Fibroblast of pulmonary artery (primary cell): ENCODE results near the gene SMTN.

Experiments
- DNase-seq: peaks from one replicate; pipeline ENCODE4 v3.0.0-alpha.2; 2010; ENCODE audit warnings: low read depth
- H3K4me3 ChIP-seq: replicated peaks from 2 replicates; pipeline ENCODE4 v1.5.1; 2011; ENCODE audit warnings: low read depth, mild to moderate bottlenecking, control low read depth, low read length, moderate library complexity
- TF ChIP-seq, protein P1 (sequence below): IDR thresholded peaks from 2 replicates; pipeline ENCODE4 v1.5.1; 2011; ENCODE audit warnings: mild to moderate bottlenecking, control low read depth, low read length, inconsistent platforms; ENCODE audit errors: missing control alignments

The SMTN gene

DNA sequence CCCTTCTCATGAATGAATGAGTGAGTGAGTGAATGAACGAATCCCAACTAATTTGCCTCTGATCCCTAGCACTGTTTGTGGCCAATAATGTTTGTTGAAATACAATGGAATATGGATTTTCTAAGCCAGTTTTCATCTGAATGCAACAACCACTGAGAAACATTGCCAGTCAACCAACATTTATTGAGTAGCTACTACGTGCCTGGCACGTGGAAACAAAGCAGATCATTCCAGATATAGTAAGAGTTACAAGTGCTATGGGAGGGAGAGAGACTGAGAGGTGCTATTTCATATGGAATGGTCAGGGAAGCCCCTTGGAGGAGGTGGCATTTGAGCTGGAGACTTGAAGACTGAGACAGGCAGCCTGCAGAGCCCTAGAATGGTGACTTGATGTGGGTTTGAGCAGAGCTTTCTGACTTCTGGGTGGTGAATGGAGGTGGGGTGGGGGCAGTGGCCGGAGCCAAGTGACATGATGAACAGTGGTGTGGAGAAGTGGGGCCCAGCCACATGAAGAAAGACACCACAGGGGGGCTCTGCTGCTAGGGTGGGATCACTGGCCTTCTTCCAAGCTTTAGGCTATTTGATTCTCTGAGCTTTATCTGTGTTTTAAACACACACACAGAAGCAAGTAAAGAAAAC lies 35.1 kb upstream of the SMTN start:
- TF ChIP-seq, protein P1, sequence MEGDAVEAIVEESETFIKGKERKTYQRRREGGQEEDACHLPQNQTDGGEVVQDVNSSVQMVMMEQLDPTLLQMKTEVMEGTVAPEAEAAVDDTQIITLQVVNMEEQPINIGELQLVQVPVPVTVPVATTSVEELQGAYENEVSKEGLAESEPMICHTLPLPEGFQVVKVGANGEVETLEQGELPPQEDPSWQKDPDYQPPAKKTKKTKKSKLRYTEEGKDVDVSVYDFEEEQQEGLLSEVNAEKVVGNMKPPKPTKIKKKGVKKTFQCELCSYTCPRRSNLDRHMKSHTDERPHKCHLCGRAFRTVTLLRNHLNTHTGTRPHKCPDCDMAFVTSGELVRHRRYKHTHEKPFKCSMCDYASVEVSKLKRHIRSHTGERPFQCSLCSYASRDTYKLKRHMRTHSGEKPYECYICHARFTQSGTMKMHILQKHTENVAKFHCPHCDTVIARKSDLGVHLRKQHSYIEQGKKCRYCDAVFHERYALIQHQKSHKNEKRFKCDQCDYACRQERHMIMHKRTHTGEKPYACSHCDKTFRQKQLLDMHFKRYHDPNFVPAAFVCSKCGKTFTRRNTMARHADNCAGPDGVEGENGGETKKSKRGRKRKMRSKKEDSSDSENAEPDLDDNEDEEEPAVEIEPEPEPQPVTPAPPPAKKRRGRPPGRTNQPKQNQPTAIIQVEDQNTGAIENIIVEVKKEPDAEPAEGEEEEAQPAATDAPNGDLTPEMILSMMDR: no peak
- H3K4me3 ChIP-seq: no peak overlapping the region
- no peak for DNase-seq

DNA sequence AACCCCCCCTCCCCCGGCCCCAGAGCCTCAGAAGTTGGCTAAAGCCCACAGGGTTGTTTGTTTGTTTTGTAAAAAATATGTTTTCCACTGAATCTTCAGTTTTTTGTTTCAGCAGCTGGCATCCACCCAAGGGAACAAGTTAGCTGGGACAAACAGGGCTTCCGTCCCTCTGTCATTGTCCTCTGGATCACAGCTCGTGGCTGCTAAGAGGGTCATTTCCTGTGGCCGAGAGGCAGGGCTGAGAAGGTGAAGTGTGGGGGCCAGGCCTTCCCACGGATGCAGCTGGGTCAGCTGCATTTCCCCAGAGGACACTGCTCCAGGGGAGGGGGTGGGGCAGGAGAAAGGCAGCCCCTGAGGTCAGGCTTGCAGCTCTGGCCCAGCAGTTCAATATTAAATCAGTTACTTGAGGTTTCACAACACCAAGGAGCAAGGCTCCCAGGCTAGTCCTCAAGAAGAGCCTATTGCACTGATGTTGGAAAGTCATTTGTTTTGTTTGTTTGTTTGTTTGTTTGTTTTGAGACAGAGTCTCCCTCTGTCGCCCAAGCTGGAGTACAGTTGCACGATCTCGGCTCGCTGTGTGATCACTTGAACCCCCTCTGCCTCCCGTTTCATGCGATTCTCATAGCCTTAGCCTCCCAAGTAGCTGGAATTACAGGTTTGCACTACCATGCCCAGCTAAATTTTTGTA lies 34.4 kb upstream of the SMTN start:
- TF ChIP-seq, protein P1: no peak

DNA sequence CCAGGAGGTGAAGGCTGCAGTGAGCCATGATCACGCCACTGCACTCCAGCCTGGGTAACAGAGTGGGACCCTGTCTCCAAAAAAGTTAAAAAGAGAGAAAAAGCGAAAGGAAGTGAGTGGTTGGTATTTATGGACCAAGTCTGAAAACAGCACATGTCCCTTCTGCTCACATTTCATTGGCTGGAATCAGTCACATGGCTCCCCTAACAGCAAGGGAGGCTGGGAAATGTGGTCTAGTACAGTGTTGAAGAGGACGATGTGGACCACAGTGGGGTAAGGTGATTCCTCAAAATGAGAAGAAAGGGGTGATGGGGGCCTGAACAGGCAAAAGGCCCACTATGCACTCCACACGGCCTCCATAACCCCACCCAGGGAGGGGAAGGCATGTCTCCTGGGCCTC lies 32.5 kb upstream of the SMTN start:
- DNase-seq: no peak
- TF ChIP-seq, protein P1: no peak

More for the DNA sequence above, 34.4 kb upstream of the SMTN start:
- peak; percentile 82 for DNase-seq
- no peak overlapping the region for H3K4me3 ChIP-seq

DNA sequence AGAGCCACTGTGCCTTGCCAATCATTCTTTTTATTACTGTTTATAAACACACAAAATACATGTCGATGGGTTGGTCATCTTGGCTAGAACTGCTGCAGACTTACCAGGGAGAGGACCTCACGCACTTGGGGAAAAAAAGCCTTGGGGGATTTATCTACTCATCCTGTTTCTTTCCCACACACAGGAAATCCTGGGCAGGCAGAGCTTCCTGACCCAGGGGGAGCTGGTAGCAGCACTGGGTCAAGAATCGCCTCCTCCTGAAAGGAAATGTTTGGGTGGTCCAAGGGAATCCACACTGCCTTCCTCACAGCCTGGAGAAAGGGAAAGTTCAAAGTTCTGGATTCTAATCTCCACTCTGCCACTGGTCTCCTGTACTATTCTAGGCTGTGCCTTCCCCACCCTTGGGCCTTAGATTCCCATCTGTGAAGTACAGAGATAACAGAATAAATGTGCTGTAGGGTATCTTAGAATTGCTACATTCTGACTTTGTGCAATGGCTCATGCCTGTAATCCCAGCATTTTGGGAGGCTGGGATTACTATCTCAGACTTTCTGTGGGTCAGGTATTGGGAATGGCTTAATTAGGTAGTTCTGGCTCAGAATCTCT lies 31.2 kb upstream of the SMTN start:
- no peak overlapping the region for H3K4me3 ChIP-seq
- DNase-seq: peak; percentile 56
- TF ChIP-seq, protein P1: no peak

More for the DNA sequence above, 32.5 kb upstream of the SMTN start:
- H3K4me3 ChIP-seq: no peak overlapping the region

DNA sequence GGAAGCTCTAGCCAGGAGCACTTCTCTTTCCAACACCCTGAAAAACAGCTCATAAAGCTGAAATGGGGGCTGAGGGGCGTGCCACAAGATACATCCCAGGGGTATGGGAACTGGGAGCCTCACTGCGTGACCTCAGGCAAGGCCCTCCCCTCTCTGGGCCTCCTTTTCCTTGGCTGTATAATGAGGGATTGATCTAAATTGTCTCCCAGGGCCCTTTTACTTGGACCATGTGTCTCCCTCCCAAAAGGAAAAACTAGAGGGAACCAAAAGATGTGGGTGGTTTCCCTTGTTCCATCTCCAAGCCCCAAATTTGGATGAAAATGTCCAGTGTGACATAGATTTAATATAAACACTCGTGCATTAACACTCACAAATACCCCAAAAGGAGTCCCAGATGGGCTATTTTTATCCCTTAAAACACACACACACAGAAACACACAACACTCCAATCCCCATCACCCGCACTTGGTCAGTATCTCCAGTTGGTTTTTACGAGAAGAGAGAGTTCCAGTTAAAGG lies 25.9 kb upstream of the SMTN start:
- DNase-seq: no peak
- no peak overlapping the region for H3K4me3 ChIP-seq
- TF ChIP-seq, protein P1: no peak

DNA sequence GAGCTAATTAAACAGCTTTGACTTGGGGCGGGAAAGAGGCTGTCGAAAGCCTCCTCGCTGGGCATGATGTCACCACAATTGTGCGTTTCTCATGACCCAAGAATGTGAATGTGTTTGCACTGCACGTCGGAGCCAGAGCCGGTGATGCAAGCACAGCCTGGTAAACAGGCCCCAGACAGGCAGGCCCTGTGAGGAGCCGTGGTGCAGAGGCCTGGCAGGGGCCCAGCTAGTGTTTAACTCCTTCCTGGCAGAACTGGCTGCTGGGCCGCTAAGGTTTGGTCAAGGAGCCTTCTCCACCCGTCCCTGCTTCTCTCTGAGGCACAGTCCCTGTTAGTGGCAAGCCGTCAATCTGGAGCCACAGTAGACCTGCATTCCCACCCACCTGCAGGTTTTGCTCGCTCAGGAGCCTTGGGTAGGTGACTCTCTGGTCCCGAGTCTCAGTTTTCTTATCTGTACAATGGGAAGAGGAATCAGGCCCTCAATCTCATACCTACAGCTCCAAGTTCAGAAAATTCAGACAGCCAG lies 25.4 kb upstream of the SMTN start:
- no peak overlapping the region for H3K4me3 ChIP-seq
- DNase-seq: peak; percentile 99
- TF ChIP-seq, protein P1: no peak
